NCI-H345 (cell line): ENCODE measurements around the gene GFRA1.

Experiments
- DNase-seq: peaks from one replicate; lab custom pipeline; 2025; lab: John Stamatoyannopoulos, UW

The GFRA1 gene

GRCh38 chr10:116124777-116125176 lies 148.2 kb downstream of the GFRA1 start:
- DNase-seq, result no peak

GRCh38 chr10:116122664-116123063 lies 150.3 kb downstream of the GFRA1 start:
- no peak for DNase-seq

- no peak for DNase-seq
Measured at GRCh38 chr10:116121640-116122525, 151.1 kb downstream of the GFRA1 start.

- no peak for DNase-seq
Measured at GRCh38 chr10:116120688-116121455, 152.1 kb downstream of the GFRA1 start.

- no peak for DNase-seq
Measured at GRCh38 chr10:116118847-116119246, 154.2 kb downstream of the GFRA1 start.

- no peak for DNase-seq
Measured at GRCh38 chr10:116115797-116116196, 157.2 kb downstream of the GFRA1 start.

- DNase-seq, result no peak
Measured at GRCh38 chr10:116115036-116115641, 157.9 kb downstream of the GFRA1 start.

GRCh38 chr10:116113721-116114501 lies 159.1 kb downstream of the GFRA1 start:
- no peak for DNase-seq

- no peak for DNase-seq
Measured at GRCh38 chr10:116112232-116113231, 160.5 kb downstream of the GFRA1 start.

GRCh38 chr10:116111483-116112095 lies 161.4 kb downstream of the GFRA1 start:
- no peak for DNase-seq

GRCh38 chr10:116110736-116111135 lies 162.3 kb downstream of the GFRA1 start:
- no peak for DNase-seq

GRCh38 chr10:116109881-116110280 lies 163.1 kb downstream of the GFRA1 start:
- no peak for DNase-seq

GRCh38 chr10:116109481-116109880 lies 163.5 kb downstream of the GFRA1 start:
- DNase-seq, result no peak

GRCh38 chr10:116108095-116108494 lies 164.9 kb downstream of the GFRA1 start:
- DNase-seq, result no peak

GRCh38 chr10:116106611-116107010 lies 166.4 kb downstream of the GFRA1 start:
- no peak for DNase-seq

GRCh38 chr10:116105264-116105663 lies 167.7 kb downstream of the GFRA1 start:
- no peak for DNase-seq

GRCh38 chr10:116104210-116104932 lies 168.6 kb downstream of the GFRA1 start:
- DNase-seq, result no peak

GRCh38 chr10:116103668-116104067 lies 169.3 kb downstream of the GFRA1 start:
- DNase-seq, result no peak

- DNase-seq, result no peak
Measured at GRCh38 chr10:116101616-116102315, 171.2 kb downstream of the GFRA1 start.
